Choroid plexus epithelial cell (primary cell): ENCODE results near the gene EFNA4.
"Not testable (repeated sequence)": the region's sequence is repeated elsewhere in the genome, so short reads cannot be mapped to it uniquely, and the experiment has no call there.

ENCODE experiments used
- DNase-seq: peaks from one replicate; pipeline ENCODE4 v3.0.0-alpha.2; 2010; ENCODE audit warnings: low read depth
- H3K4me3 ChIP-seq: 2 replicates; pipeline ENCODE4 v1.5.1; 2011; ENCODE audit warnings: low read depth, mild to moderate bottlenecking, control low read depth, low read length, moderate library complexity
- CTCF ChIP-seq: conservative IDR thresholded peaks from 2 replicates; pipeline ENCODE4 v1.5.1; 2011; ENCODE audit warnings: low read depth, mild to moderate bottlenecking, control low read depth, inconsistent platforms, low read length, moderate library complexity

The EFNA4 gene

GRCh38 chr1:155110381-155110780, 46.8 kb downstream of the EFNA4 start:
- DNase-seq = no peak
- TF ChIP-seq CTCF = no peak
- no peak overlapping the region for H3K4me3 ChIP-seq

GRCh38 chr1:155110826-155111225, 47.3 kb downstream of the EFNA4 start:
- no peak for TF ChIP-seq CTCF
- no peak for DNase-seq
- H3K4me3 ChIP-seq = no peak overlapping the region

- no peak for DNase-seq
- H3K4me3 ChIP-seq = no peak overlapping the region
- no peak for TF ChIP-seq CTCF
Observed at GRCh38 chr1:155113450-155113980, 50.0 kb downstream of the EFNA4 start.

- no peak for TF ChIP-seq CTCF
- no peak overlapping the region for H3K4me3 ChIP-seq
- DNase-seq = no peak
Observed at GRCh38 chr1:155116113-155116764, 52.7 kb downstream of the EFNA4 start.

- no peak overlapping the region for H3K4me3 ChIP-seq
- TF ChIP-seq CTCF = no peak
- DNase-seq = no peak
Observed at GRCh38 chr1:155117610-155118009, 54.1 kb downstream of the EFNA4 start.

GRCh38 chr1:155118090-155118489, 54.5 kb downstream of the EFNA4 start:
- not testable (repeated sequence) for H3K4me3 ChIP-seq, DNase-seq
